T-helper 1 cell treated with Interleukin-12 subunit alpha and Interleukin-12 subunit beta and Interleukin-4 antibody, amounts not matched to agents 30 μg/mL and 1 μg/mL, for 36 hours (primary cell): ENCODE measurements around the gene FSTL5.
"Not testable (repeated sequence)": the region's sequence is repeated elsewhere in the genome, so short reads cannot be mapped to it uniquely, and the experiment has no call there.

Experiments used
- H3K27ac Mint-ChIP-seq: one replicate; pipeline ENCODE4 v1.8.0; 2021; ENCODE audit warnings: mild to moderate bottlenecking, mixed read lengths
- H3K27me3 Mint-ChIP-seq: one replicate; pipeline ENCODE4 v1.8.0; 2021; ENCODE audit warnings: low read depth, mixed read lengths
- H3K36me3 Mint-ChIP-seq: one replicate; pipeline ENCODE4 v1.8.0; 2021; ENCODE audit warnings: low read depth, mixed read lengths
- H3K4me1 Mint-ChIP-seq: one replicate; pipeline ENCODE4 v1.8.0; 2021; ENCODE audit warnings: low read depth, mixed read lengths
- H3K4me3 Mint-ChIP-seq: one replicate; pipeline ENCODE4 v1.8.0; 2021; ENCODE audit warnings: mild to moderate bottlenecking, moderate library complexity, mixed read lengths
- H3K9me3 Mint-ChIP-seq: one replicate; pipeline ENCODE4 v1.8.0; 2021; ENCODE audit warnings: mixed read lengths

The FSTL5 gene

DNA sequence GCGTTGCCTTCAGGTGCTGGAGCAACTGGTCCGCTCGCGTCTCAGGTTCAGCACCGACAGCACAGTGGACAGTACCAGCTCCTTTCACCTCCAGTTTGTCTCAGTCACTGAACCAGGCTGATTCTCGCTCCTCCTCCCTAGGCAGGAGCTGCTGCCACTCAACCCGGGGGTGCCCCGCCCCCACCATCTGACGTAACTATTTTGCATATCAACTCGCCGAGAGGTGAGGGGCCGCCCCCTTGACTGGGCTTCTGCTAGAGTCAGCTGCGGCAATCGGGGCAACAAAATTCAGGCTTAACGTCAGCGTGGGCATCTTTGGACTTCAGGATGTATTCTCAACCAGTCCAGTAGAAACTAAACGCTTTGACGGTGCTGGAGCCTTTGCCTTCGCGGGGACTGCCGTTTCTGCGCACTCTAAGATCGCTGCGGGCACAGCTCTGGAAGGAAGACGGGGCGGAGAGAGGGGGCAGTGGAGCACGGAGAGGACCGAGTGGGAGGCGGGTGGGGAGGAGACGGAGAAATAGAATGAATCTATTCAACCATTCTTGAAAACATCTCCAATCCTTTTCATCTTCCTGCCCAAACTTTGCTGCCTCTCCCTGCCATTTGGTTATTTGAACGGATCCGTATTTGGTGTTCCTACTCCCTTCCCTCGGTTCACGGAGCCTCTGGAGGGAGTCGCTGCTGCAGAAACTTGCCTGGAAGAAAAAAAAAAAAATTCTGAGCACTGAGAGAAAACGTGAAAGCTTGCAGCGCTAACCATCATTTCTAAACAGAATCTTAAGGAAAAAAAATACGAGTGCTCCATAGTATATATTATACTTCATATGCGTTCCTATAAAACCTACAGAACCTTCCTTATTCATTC lies at the start of gene FSTL5:
TSS of gene FSTL5 (minus strand) at position 109 of the 868 bp plus-strand sequence. CDS start 52,604 bp downstream, outside the sequence.
- Mint-ChIP-seq H3K4me3 (no peak within 1 kb of the TSS), H3K27ac (no peak within 1 kb of the TSS), H3K36me3 (no peaks in the 10 kb centered on the region), H3K27me3 (no peaks in the 10 kb centered on the region), H3K4me1 (peaks cover 2% of the 10 kb centered on the region), H3K9me3 (no peaks in the 10 kb centered on the region)

- Mint-ChIP-seq H3K36me3 (no peaks in the 10 kb centered on the region), H3K4me3 (no peak overlapping the region), H3K27me3 (no peaks in the 10 kb centered on the region), H3K9me3 (no peaks in the 10 kb centered on the region), H3K27ac (no peak overlapping the region), H3K4me1 (no peaks in the 10 kb centered on the region)
Measured at GRCh38 chr4:162209706-162210105, 45.9 kb upstream of the FSTL5 start.

DNA sequence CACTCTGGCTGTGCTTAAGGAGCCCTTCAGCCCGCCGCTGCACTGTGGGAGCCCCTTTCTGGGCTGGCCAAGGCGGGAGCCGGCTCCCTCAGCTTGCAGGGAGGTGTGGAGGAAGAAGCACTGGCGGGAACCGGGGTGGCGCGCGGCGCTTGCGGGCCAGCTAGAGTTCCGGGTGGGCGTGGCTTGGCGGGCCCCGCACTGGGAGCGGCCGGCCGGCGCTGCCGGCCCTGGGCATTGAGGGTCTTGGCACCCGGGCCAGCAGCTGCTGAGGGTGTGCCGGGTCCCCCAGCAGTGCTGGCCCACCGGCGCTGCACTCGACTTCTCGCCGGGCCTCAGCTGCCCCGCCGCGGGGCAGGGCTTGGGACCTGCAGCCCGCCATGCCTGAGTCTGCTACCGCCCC lies 39.7 kb upstream of the FSTL5 start:
- H3K27me3 Mint-ChIP-seq, H3K4me3 Mint-ChIP-seq, H3K9me3 Mint-ChIP-seq, H3K27ac Mint-ChIP-seq, H3K36me3 Mint-ChIP-seq, H3K4me1 Mint-ChIP-seq: not testable (repeated sequence)

GRCh38 chr4:162201673-162202072 lies 37.9 kb upstream of the FSTL5 start:
- no peak overlapping the region for H3K4me3 Mint-ChIP-seq
- H3K4me1 Mint-ChIP-seq: no peaks in the 10 kb centered on the region
- no peaks in the 10 kb centered on the region for H3K27me3 Mint-ChIP-seq
- no peaks in the 10 kb centered on the region for H3K9me3 Mint-ChIP-seq
- no peaks in the 10 kb centered on the region for H3K36me3 Mint-ChIP-seq
- no peak overlapping the region for H3K27ac Mint-ChIP-seq

- Mint-ChIP-seq H3K27ac (no peak overlapping the region), H3K27me3 (no peaks in the 10 kb centered on the region), H3K4me3 (no peak overlapping the region), H3K4me1 (no peaks in the 10 kb centered on the region), H3K9me3 (no peaks in the 10 kb centered on the region), H3K36me3 (no peaks in the 10 kb centered on the region)
Measured at GRCh38 chr4:162170509-162170908, 6.7 kb upstream of the FSTL5 start.

- Mint-ChIP-seq H3K27ac (no peak overlapping the region), H3K4me1 (peaks cover 2% of the 10 kb centered on the region), H3K36me3 (no peaks in the 10 kb centered on the region), H3K9me3 (no peaks in the 10 kb centered on the region), H3K4me3 (no peak overlapping the region), H3K27me3 (no peaks in the 10 kb centered on the region)
Measured at GRCh38 chr4:162164906-162165510, 1.2 kb upstream of the FSTL5 start.

DNA sequence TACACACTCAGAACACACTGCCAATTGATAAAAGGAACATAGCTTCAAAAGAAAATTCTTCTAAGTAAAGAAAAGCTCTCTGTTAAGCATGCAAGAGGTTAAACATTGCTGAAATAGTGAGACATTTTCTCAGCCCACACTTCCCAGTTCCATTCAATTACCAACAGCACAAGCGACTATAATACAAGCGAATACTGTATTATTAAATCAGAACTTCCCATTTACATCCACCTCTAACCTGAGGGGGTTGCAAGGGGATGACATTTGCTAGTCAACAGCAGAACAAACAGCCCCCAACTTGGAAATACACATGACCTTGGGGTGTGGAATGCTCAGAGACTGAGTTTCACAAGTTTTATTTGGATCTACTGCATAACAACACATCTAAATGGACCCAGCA lies 1.1 kb downstream of the FSTL5 start:
- peaks cover 2% of the 10 kb centered on the region for H3K4me1 Mint-ChIP-seq
- no peaks in the 10 kb centered on the region for H3K9me3 Mint-ChIP-seq
- no peak overlapping the region for H3K27ac Mint-ChIP-seq
- no peaks in the 10 kb centered on the region for H3K36me3 Mint-ChIP-seq
- H3K27me3 Mint-ChIP-seq: no peaks in the 10 kb centered on the region
- H3K4me3 Mint-ChIP-seq: no peak overlapping the region

GRCh38 chr4:162157241-162157640 lies 6.6 kb downstream of the FSTL5 start:
- Mint-ChIP-seq H3K4me3 (no peak overlapping the region), H3K27me3 (no peaks in the 10 kb centered on the region), H3K36me3 (no peaks in the 10 kb centered on the region), H3K27ac (no peak overlapping the region), H3K4me1 (no peaks in the 10 kb centered on the region), H3K9me3 (no peaks in the 10 kb centered on the region)

GRCh38 chr4:162154862-162155540 lies 8.8 kb downstream of the FSTL5 start:
- H3K36me3 Mint-ChIP-seq: no peaks in the 10 kb centered on the region
- H3K27ac Mint-ChIP-seq: no peak overlapping the region
- no peaks in the 10 kb centered on the region for H3K27me3 Mint-ChIP-seq
- no peak overlapping the region for H3K4me3 Mint-ChIP-seq
- no peaks in the 10 kb centered on the region for H3K9me3 Mint-ChIP-seq
- H3K4me1 Mint-ChIP-seq: no peaks in the 10 kb centered on the region

- H3K27ac Mint-ChIP-seq: no peak overlapping the region
- no peaks in the 10 kb centered on the region for H3K4me1 Mint-ChIP-seq
- H3K27me3 Mint-ChIP-seq: no peaks in the 10 kb centered on the region
- no peak overlapping the region for H3K4me3 Mint-ChIP-seq
- H3K9me3 Mint-ChIP-seq: no peaks in the 10 kb centered on the region
- H3K36me3 Mint-ChIP-seq: no peaks in the 10 kb centered on the region
Measured at GRCh38 chr4:162151850-162152249, 11.9 kb downstream of the FSTL5 start.

GRCh38 chr4:162151386-162151785 lies 12.4 kb downstream of the FSTL5 start:
- no peaks in the 10 kb centered on the region for H3K9me3 Mint-ChIP-seq
- H3K4me1 Mint-ChIP-seq: no peaks in the 10 kb centered on the region
- no peak overlapping the region for H3K27ac Mint-ChIP-seq
- H3K4me3 Mint-ChIP-seq: no peak overlapping the region
- H3K36me3 Mint-ChIP-seq: no peaks in the 10 kb centered on the region
- no peaks in the 10 kb centered on the region for H3K27me3 Mint-ChIP-seq

- Mint-ChIP-seq H3K27ac (no peak overlapping the region), H3K4me1 (no peaks in the 10 kb centered on the region), H3K9me3 (no peaks in the 10 kb centered on the region), H3K4me3 (no peak overlapping the region), H3K36me3 (no peaks in the 10 kb centered on the region), H3K27me3 (no peaks in the 10 kb centered on the region)
Measured at GRCh38 chr4:162149644-162150043, 14.2 kb downstream of the FSTL5 start.

DNA sequence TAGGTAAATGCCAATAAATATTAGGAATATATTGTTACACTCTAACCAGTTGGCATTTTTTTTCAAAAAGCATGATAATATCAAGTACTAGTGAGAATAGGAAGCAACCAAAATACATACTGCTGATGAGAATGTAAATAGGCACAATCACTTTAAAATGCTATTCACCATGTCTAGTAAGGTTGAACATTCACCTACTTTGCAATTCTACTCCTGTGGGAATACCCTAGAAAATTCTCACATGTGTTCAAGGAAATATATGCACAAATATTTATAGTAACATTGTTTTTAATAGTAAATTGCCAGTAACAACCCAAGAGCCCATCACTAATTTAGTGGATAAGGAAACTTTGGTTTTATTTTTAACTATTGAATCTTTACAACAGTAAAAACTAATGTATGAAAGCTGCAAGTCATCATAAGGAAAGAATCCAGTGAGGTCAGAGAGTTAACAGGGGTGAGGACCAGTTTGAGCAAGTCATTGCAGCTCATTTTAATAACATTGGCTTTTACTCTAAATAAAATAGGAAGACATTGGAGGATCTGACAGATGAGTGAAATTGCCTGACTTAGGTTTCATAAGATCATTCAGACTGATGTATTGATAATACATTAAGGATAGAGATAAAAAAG lies 23.6 kb downstream of the FSTL5 start:
- Mint-ChIP-seq H3K36me3 (no peaks in the 10 kb centered on the region), H3K4me3 (no peak overlapping the region), H3K4me1 (no peaks in the 10 kb centered on the region), H3K9me3 (no peaks in the 10 kb centered on the region), H3K27me3 (no peaks in the 10 kb centered on the region), H3K27ac (no peak overlapping the region)

- Mint-ChIP-seq H3K27ac (no peak overlapping the region), H3K4me3 (no peak overlapping the region), H3K27me3 (no peaks in the 10 kb centered on the region), H3K36me3 (no peaks in the 10 kb centered on the region), H3K9me3 (no peaks in the 10 kb centered on the region), H3K4me1 (no peaks in the 10 kb centered on the region)
Measured at GRCh38 chr4:162139412-162139811, 24.4 kb downstream of the FSTL5 start.
